H54 (cell line): ENCODE results near the gene TXNL4B.
"Not testable (repeated sequence)": the region's sequence is repeated elsewhere in the genome, so short reads cannot be mapped to it uniquely, and the experiment has no call there.

Experiments
- DNase-seq: peaks from one replicate; pipeline ENCODE4 v3.0.0; 2011; ENCODE audit warnings: low spot score, mixed read lengths; ENCODE audit not compliant: insufficient read length
- FAIRE-seq: peaks from 3 replicates; lab custom pipeline; 2011; peaks lifted over from hg19 to GRCh38; lab: Jason Lieb, UNC
- POLR2A ChIP-seq: IDR thresholded peaks from 2 replicates; pipeline ENCODE4 v1.6.1; 2011; ENCODE audit warnings: low read depth, mild to moderate bottlenecking, low read length

The TXNL4B gene

GRCh38 chr16:72108353-72109102, 15.1 kb upstream of the TXNL4B start:
- no peak for DNase-seq
- no peak for TF ChIP-seq POLR2A
- FAIRE-seq, result no peak

- FAIRE-seq (no peak), DNase-seq (no peak)
- TF ChIP-seq POLR2A, result no peak
These were observed 14.0 kb upstream of the TXNL4B start for GRCh38 chr16:72107371-72107770.

DNA sequence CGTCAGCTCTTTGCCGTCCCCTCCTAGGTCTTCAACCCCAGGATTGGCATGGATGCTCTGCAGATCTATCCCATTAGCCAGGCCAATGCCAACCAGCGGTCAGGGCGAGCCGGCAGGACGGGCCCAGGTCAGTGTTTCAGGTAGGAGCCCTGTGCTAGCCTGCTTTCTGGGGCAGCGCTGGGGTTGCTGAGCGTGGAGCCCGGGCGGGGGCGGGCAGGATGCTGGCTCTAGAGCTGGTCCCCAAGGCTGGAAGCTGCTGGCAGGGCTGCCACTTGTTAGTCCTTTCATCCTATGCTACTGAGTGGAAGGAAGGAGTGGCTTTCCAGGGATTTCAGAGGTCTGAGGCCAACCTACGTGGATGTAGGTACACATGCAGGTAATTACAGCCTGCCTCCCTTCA, 12.6 kb upstream of the TXNL4B start:
- no peak for TF ChIP-seq POLR2A
- FAIRE-seq, result no peak
- DNase-seq, result no peak

DNA sequence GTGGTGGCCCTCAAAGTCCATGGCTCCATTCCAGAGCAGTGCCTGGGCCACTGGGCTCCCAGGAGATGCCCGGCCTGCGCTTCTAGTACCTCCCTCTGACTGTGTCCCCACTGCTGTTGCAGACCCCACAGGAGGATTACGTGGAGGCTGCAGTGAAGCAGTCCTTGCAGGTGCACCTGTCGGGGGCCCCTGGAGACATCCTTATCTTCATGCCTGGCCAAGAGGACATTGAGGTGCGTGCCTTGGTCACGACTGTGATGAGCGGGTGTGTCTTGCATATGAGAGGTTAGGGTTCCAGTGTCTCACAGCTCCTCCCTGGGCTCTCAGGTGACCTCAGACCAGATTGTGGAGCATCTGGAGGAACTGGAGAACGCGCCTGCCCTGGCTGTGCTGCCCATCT, 11.5 kb upstream of the TXNL4B start:
- no peak for DNase-seq
- FAIRE-seq, result no peak
- no peak for TF ChIP-seq POLR2A

DNA sequence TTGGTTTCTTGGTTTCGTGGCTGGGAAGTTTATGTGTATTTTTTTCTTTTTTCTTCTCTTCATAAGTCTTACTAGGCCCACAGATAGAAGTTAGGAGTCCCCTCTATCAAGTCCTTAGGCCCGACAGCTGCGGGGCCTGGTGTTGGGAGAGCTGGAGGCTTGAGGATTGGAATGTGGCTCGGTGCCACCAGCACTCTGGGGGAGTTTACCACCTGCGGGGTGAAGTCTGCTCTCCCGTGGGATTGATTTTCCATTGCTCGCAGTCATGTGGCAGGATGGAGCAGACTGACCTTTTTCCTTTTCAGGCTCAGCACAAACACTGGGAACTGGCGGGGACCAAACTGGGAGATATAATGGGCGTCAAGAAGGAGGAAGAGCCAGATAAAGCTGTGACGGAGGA, 7.8 kb upstream of the TXNL4B start:
- DNase-seq (no peak), FAIRE-seq (no peak)
- no peak for TF ChIP-seq POLR2A

GRCh38 chr16:72099377-72099818, 6.0 kb upstream of the TXNL4B start:
- DNase-seq (peak; percentile 68), FAIRE-seq (peak; percentile 43)
- TF ChIP-seq POLR2A, result no peak

DNA sequence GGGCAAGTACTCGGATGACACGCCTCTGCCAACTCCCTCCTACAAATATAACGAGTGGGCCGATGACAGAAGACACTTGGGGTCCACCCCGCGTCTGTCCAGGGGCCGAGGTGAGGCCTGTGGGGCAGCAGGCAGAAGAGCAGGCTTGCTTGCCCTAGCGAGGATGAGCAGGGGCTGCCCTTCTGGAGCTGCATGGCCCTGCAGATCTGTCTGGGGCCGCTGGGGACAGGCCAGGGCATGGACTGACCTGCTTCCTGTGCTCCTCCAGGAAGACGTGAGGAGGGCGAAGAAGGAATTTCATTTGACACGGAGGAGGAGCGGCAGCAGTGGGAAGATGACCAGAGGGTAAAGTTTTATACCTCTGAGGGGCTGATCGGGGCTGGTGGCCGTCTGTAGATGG, 5.5 kb upstream of the TXNL4B start:
- DNase-seq (no peak), FAIRE-seq (no peak)
- no peak for TF ChIP-seq POLR2A

GRCh38 chr16:72094266-72094610, 818 bp upstream of the TXNL4B start:
- no peak for FAIRE-seq
- DNase-seq, result no peak
- no peak for TF ChIP-seq POLR2A

- DNase-seq, result peak; percentile 33
- TF ChIP-seq POLR2A, result no peak
- FAIRE-seq, result peak; percentile 50
These were observed 480 bp downstream of the TXNL4B start for GRCh38 chr16:72092832-72093447.

DNA sequence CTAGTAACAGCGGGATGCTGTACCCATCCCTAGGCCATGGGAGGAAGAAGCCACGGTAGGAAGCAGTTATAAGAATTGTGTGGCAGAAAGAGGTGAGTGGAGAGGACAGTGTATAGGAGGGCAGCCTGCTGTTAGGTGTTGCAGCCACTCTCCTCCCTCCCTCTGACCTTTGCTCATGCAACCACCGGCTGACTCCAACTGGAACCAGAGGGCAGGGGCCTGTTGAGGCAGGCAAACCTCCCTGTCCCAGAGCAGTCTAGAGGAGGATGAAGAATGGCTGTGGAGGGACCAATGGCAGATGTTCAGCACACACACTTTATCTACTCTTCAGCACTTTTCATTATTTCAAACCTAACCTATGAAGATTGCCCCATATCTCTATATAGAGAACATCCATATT, 2.2 kb downstream of the TXNL4B start:
- FAIRE-seq, result no peak
- no peak for DNase-seq
- TF ChIP-seq POLR2A, result no peak

DNA sequence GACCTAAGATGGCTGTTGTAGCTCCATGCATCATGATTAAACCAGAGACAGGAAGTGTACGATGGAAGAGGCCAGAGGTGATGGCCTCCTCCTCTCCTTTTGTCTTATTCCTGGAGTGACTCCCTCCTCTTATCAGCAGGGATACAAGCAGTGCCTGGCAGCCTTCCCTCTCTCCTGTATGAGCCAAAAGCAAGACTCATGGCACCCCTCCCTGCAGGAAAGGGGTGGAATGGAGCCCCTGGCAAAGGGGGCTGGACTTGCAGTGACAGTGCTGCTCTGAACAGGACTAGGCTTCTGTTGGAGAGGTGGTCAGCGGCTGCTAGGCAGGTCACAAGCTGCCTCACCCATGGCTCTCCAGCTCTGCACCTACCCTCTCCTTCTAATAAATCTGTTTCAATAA, 8.4 kb downstream of the TXNL4B start:
- no peak for TF ChIP-seq POLR2A
- DNase-seq (no peak), FAIRE-seq (no peak)

GRCh38 chr16:72084445-72084844, 9.0 kb downstream of the TXNL4B start:
- TF ChIP-seq POLR2A, result no peak
- FAIRE-seq (no peak), DNase-seq (no peak)

DNA sequence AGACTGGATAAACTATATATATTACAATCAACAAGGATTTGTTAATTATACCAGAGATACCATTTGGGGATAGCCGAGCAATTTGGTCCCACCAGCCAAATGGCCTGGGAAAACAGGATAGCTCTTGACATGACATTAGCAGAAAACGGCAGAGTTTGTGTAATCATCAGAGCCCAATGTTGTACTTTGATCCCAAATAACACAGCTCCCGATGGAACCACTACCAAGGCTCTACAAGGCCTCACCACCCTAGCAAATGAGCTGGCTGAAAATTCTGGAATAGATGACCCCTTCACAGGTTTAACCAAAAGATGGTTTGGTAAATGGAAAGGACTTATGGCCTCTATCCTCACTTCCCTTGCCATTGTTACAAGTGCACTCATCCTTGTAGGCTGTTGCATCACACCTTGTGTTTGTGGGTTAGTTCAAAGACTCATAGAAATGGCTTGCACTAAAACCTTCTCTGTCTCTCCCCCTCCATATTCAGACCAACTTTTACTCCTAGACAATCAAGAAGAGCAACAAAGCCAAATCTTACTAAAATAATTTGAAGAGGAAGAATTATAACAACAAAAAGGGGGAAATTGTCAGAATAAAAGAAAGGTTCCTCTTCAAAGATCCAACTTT, 9.5 kb downstream of the TXNL4B start:
- DNase-seq (no peak), FAIRE-seq (no peak)
- no peak for TF ChIP-seq POLR2A

DNA sequence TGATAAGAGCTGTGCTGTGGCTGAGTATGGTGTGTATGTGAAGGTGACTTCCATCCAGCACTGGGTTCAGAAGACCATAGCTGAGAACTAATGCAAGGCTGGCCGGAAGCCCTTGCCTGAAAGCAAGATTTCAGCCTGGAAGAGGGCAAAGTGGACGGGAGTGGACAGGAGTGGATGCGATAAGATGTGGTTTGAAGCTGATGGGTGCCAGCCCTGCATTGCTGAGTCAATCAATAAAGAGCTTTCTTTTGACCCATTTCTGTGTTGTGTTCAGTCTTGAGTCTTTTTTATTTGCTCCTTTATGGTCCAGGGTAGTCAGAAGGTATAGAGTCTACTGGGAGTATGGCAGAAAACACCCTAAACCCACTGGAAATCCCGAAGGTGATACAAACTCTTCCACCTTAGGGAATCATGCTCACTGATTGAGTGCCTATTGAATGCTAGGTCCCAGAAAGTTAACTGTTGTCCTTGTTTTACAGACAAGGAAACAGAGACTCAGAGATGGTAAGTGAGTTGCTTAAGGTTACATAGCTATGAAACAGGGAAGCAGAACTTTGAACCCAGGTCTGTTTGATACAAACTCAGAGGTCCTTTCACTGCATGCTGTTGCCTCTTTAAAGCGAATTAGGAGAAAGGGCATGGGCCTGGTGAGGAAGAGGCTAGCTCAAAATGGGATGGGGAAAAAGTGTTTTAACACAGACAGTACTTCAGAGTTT, 16.3 kb downstream of the TXNL4B start:
- not testable (repeated sequence) for FAIRE-seq, DNase-seq

DNA sequence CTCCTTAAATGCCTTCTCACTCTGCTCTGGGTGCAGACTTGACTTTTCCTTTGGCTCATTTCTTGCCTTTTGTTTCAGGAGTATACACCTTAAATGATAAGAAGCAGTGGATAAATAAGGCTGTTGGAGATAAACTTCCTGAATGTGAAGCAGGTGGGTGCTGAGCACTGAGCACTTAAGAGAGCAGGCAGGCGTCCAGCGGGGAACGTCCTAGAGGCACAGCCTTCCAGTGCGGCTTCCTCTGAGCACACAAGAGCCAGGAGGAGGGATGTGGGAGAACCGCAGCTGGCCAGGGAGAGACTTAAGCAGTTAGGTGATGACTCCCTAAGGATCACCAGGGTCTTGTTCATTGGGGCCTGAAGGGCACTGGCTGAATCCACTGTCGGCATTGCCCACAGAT, 18.4 kb downstream of the TXNL4B start:
- not testable (repeated sequence) for DNase-seq

More for the DNA sequence above, 18.4 kb downstream of the TXNL4B start:
- FAIRE-seq, result not testable (repeated sequence)
